HepG2 (cell line): Measurements from ENCODE around the gene NCOA1. TPM values are rescaled to one million over a fixed set of nuclear protein-coding genes. Genes with fewer than 3 reads are reported as not detected.

ENCODE experiments used
- ATAC-seq: fragments of 200-7000 bp; cut with Tn5 transposase; 3 replicates; pipeline ENCODE4 v1.9.1; 2020; ENCODE audit warnings: mild to moderate bottlenecking, moderate library complexity
- BruUV-seq: library from RNA; stranded (reverse); fragments of 400-500 nt; replicated peaks from 2 replicates; lab custom pipeline; 2021; lab: Mats Ljungman, UMichigan
- CTCF ChIA-PET: fragments of 300-600 bp; formaldehyde crosslinking; extraction: SDS; loops from one replicate; lab custom pipeline; 2021; ENCODE audit warnings: low total read pairs, inconsistent platforms, low intra/inter-chr PET ratio; lab: Yijun Ruan, JAX
- POLR2A ChIA-PET: fragments of 350-600 bp; sonication (Branson Sonifier 250); formaldehyde crosslinking; loops from one replicate; lab custom pipeline; 2020; ENCODE audit warnings: antibody characterized with exemption, inconsistent platforms; lab: Yijun Ruan, JAX
- DNase-seq: peaks from one replicate; pipeline ENCODE4 v3.0.0-alpha.2; 2015; ENCODE audit warnings: low spot score
- FAIRE-seq: peaks from 3 replicates; lab custom pipeline; 2011; peaks lifted over from hg19 to GRCh38; lab: Jason Lieb, UNC
- H2AFZ ChIP-seq: one replicate; pipeline ENCODE4 v1.6.1; 2011; ENCODE audit warnings: low read length, inconsistent platforms
- H3K27ac ChIP-seq: fragments of 300-600 bp; 3 replicates; pipeline ENCODE4 v1.8.0; 2011; ENCODE audit warnings: mixed run types, mild to moderate bottlenecking, mixed read lengths, low read length, inconsistent platforms; ENCODE audit not compliant: insufficient read depth; ENCODE audit errors: extremely low read length
- H3K27me3 ChIP-seq, 2 experiments: fragments of 200-600 bp in 1 of 2; 2 replicates in 1 of 2; 3 replicates in 1 of 2; pipeline versions ENCODE4 v1.6.0 to v1.8.0; 2011; ENCODE audit warnings: low read length in 2 of 2, mild to moderate bottlenecking in 2 of 2, moderate library complexity in 2 of 2, inconsistent platforms in 1 of 2; ENCODE audit not compliant: insufficient read depth in 2 of 2, control insufficient read depth in 1 of 2
- H3K36me3 ChIP-seq, 2 experiments: fragments of 200-600 bp in 1 of 2; replicated peaks in 1 of 2; 2 replicates in 1 of 2; 3 replicates in 1 of 2; pipeline versions ENCODE4 v1.5.1 to v1.8.0; 2011; ENCODE audit warnings: low read length in 2 of 2, inconsistent platforms in 1 of 2; ENCODE audit not compliant: insufficient read depth in 2 of 2, control insufficient read depth in 1 of 2
- H3K4me1 ChIP-seq: 2 replicates; pipeline ENCODE4 v1.5.1; 2012; ENCODE audit warnings: low read length, inconsistent platforms; ENCODE audit not compliant: insufficient read depth
- H3K4me2 ChIP-seq: 2 replicates; pipeline ENCODE4 v1.6.0; 2011; ENCODE audit warnings: low read depth, low read length, inconsistent platforms
- H3K4me3 ChIP-seq, 3 experiments: fragments of 200-600 bp in 1 of 3; sonication (generic), shearing (Covaris generic) in 1 of 3; replicated peaks in 1 of 3; 2 replicates each; pipeline ENCODE4 v1.5.1; 2011 to 2016; ENCODE audit warnings: low read length in 3 of 3, inconsistent platforms in 2 of 3, low read depth in 2 of 3, mild to moderate bottlenecking in 2 of 3, control low read depth in 1 of 3, mixed read lengths in 1 of 3; ENCODE audit not compliant: insufficient read depth in 1 of 3
- H3K79me2 ChIP-seq: one replicate; pipeline ENCODE4 v1.6.1; 2011; ENCODE audit warnings: low read length, inconsistent platforms; ENCODE audit not compliant: insufficient read depth
- H3K9ac ChIP-seq: 2 replicates; pipeline ENCODE4 v1.6.0; 2011; ENCODE audit warnings: mild to moderate bottlenecking, low read depth, low read length, inconsistent platforms; ENCODE audit not compliant: insufficient read depth
- H3K9me3 ChIP-seq: 2 replicates; pipeline ENCODE4 v1.5.1; 2012; ENCODE audit warnings: mild to moderate bottlenecking, low read length
- H4K20me1 ChIP-seq: 2 replicates; pipeline ENCODE4 v1.6.0; 2011; ENCODE audit warnings: inconsistent platforms, mild to moderate bottlenecking, low read length, moderate library complexity; ENCODE audit not compliant: insufficient read depth
- ATAD3A ChIP-seq: sonication (generic); formaldehyde crosslinking; IDR thresholded peaks from 2 replicates; pipeline ENCODE4 v1.4.0; 2020; ENCODE audit warnings: missing genetic modification reagents
- BORCS8-MEF2B ChIP-seq: sonication (generic); formaldehyde crosslinking; IDR thresholded peaks from 2 replicates; pipeline ENCODE4 v1.8.0; 2022; ENCODE audit warnings: mild to moderate bottlenecking, missing genetic modification reagents
- CAMTA2 ChIP-seq: sonication (generic); formaldehyde crosslinking; IDR thresholded peaks from 2 replicates; pipeline ENCODE4 v1.4.0; 2020; ENCODE audit warnings: mild to moderate bottlenecking, missing genetic modification reagents, borderline replicate concordance
- ELF1 ChIP-seq: sonication (generic); formaldehyde crosslinking; IDR thresholded peaks from 2 replicates; pipeline ENCODE4 v1.4.0; 2020; ENCODE audit warnings: missing genetic modification reagents
- HMG20A ChIP-seq: IDR thresholded peaks from 2 replicates; pipeline ENCODE4 v1.6.1; 2016; ENCODE audit warnings: borderline replicate concordance
- IKZF1 ChIP-seq: fragments of 450-650 bp; IDR thresholded peaks from 2 replicates; pipeline ENCODE4 v1.7.1; 2016
- IRF2 ChIP-seq: IDR thresholded peaks from 2 replicates; pipeline ENCODE4 v1.6.1; 2018; ENCODE audit warnings: missing genetic modification reagents, missing compliant biosample characterization
- KDM4B ChIP-seq: sonication (generic); formaldehyde crosslinking; IDR thresholded peaks from 2 replicates; pipeline ENCODE4 v1.4.0; 2020; ENCODE audit warnings: missing genetic modification reagents
- PAF1 ChIP-seq: IDR thresholded peaks from 2 replicates; pipeline ENCODE4 v1.6.1; 2016; ENCODE audit warnings: missing genetic modification reagents, missing compliant biosample characterization
- RELA ChIP-seq: sonication (generic); formaldehyde crosslinking; IDR thresholded peaks from 2 replicates; pipeline ENCODE4 v1.4.0; 2020; ENCODE audit warnings: missing genetic modification reagents
- TCF7 ChIP-seq: sonication (generic); IDR thresholded peaks from 2 replicates; pipeline ENCODE4 v1.6.1; 2016; ENCODE audit warnings: antibody characterized with exemption, low read depth
- ZNF569 ChIP-seq: sonication (generic); formaldehyde crosslinking; IDR thresholded peaks from 2 replicates; pipeline ENCODE4 v1.5.0; 2020; ENCODE audit warnings: mild to moderate bottlenecking, missing genetic modification reagents, moderate library complexity, borderline replicate concordance
- ZNF616 ChIP-seq: sonication (generic); formaldehyde crosslinking; IDR thresholded peaks from 2 replicates; pipeline ENCODE4 v1.5.0; 2020; ENCODE audit warnings: low read depth, mild to moderate bottlenecking, missing genetic modification reagents
- ZNF619 ChIP-seq: sonication (generic); formaldehyde crosslinking; IDR thresholded peaks from 2 replicates; pipeline ENCODE4 v1.4.0; 2020; ENCODE audit warnings: mild to moderate bottlenecking, missing genetic modification reagents
- ZNF672 ChIP-seq: sonication (generic); formaldehyde crosslinking; IDR thresholded peaks from 2 replicates; pipeline ENCODE4 v1.8.1; 2022; ENCODE audit warnings: missing genetic modification reagents
- ZSCAN21 ChIP-seq: sonication (generic); formaldehyde crosslinking; IDR thresholded peaks from 2 replicates; pipeline ENCODE4 v1.8.0; 2022; ENCODE audit warnings: mild to moderate bottlenecking, missing genetic modification reagents, moderate library complexity, borderline replicate concordance
- WGBS: methylation state at CpG from one replicate; pipeline ENCODE4 v1.1.6; 2017; ENCODE audit warnings: low lambda C conversion rate; 5-methylcytosine and 5-hydroxymethylcytosine counted together
- in situ Hi-C: cut with HindIII; loops from 2 replicates; pipeline ENCODE4 v1.10.0; 2017; ENCODE audit warnings: low pct_unique_long_range_greater_than_20kb; ENCODE audit not compliant: extremely low pct_ligation_motif_present
- intact Hi-C: fragments of 100-400 bp; cut with micrococcal nuclease; formaldehyde crosslinking; loops from one replicate; pipeline ENCODE4 v1.10.0; 2022; ENCODE audit not compliant: unreplicated experiment
- polyA plus RNA-seq, 8 experiments: library from polyadenylated mRNA; depleted of rRNA in 3 of 8; stranded (reverse) in 7 of 8; unstranded in 1 of 8; fragments of >200 nt; fragmentation: Illumina TruSeq in 4 of 8; extraction: Trizol in 4 of 8; gene quantifications; 2 replicates each; pipeline versions ENCODE4 v1.2.1 to v1.2.3, GENCODE V29; 2011 to 2016; ENCODE audit warnings: low read depth in 4 of 8, missing spikeins in 1 of 8, mixed read lengths in 1 of 8; ENCODE audit not compliant: insufficient read depth in 1 of 8
- total RNA-seq, 5 experiments: library from RNA; depleted of rRNA; stranded (reverse); fragments of >200 nt; fragmentation: Illumina TruSeq; extraction: Trizol; gene quantifications; 2 replicates each; pipeline ENCODE4 v1.2.3, GENCODE V29; 2016; ENCODE audit warnings: low read depth in 1 of 5
- TF ChIP-seq, protein P1 (sequence below): sonication (generic); formaldehyde crosslinking; conservative IDR thresholded peaks from 2 replicates; pipeline ENCODE4 v1.4.0; 2020; ENCODE audit warnings: missing genetic modification reagents
- TF ChIP-seq, protein P2 (sequence below): sonication (generic); formaldehyde crosslinking; IDR thresholded peaks from 2 replicates; pipeline ENCODE4 v1.5.0; 2020; ENCODE audit warnings: missing genetic modification reagents
- TF ChIP-seq, protein P3 (sequence below): IDR thresholded peaks from 2 replicates; pipeline ENCODE4 v1.6.1; 2016; ENCODE audit warnings: missing biosample characterization, missing genetic modification reagents, low read depth

Gene NCOA1
- total and polyA plus RNA-seq, 2 of the 13 experiments (the other 11 are each of a cell fraction or from before 2014, with no cell fraction given): 10.0 to 10.4 TPM

DNA sequence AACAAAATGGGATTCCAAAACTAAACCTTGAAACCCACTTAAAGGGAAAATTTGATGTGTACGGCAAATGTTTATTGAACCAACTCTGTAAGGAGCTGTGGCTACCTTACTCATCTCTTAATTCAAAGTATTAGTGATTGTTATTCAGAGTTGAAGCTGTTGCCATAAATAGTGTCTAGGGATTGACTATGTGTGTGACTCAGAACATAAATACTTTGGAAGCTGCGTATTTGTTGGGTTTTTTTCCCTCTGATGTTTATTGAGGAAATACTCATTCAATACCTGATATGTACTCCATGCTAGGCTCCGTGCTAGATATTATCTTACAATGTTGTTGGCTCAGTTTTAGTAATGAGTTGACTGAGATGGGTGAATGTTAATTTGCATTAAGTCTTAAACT is 211.7 kb downstream of the NCOA1 start (continued):
- TF ChIP-seq BORCS8-MEF2B (no peak), ZNF619 (CRISPR knock-in tag) (no peak)

DNA sequence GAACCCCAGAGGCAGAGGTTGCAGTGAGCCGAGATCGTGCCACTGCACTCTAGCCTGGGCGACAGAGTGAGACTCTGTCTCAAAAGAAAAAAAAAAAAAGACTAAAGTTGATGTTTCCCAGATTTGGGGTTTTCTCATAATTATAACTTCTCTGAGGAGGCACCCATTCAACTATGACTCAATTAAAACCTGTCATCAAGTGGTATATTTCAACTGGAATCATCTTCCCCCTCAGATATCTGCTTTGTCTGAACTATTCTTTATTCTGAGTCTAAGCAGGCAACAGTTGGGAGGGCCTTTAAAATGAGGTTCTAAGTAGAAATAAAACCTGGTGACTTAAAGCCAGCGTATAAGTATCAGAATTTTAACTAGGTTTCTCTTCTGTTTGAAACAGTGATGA is 213.6 kb downstream of the NCOA1 start:
- no TSS peak for BruUV-seq
- no peaks in the 10 kb centered on the region for H3K9me3 ChIP-seq
- H4K20me1 ChIP-seq: no peaks in the 10 kb centered on the region
- H3K4me2 ChIP-seq: no peak overlapping the region
- ChIA-PET POLR2A (no interaction called here), CTCF (no interaction called here)
- H3K4me1 ChIP-seq: no peaks in the 10 kb centered on the region
- 98% methylated on average over 4 of the region's 4 CpGs for WGBS
- no peak overlapping the region for H2AFZ ChIP-seq
- in situ Hi-C loops: no loop called here
- no peaks in the 10 kb centered on the region for H3K79me2 ChIP-seq
- TF ChIP-seq KDM4B (CRISPR knock-in tag) (no peak), PAF1 (CRISPR knock-in tag) (no peak), HMG20A (CRISPR knock-in tag) (no peak), ELF1 (CRISPR knock-in tag) (no peak), ZSCAN21 (no peak), ATAD3A (no peak), IKZF1 (no peak), CAMTA2 (CRISPR knock-in tag) (no peak), RELA (no peak), ZNF616 (no peak), TCF7 (no peak), ZNF569 (CRISPR knock-in tag) (no peak), ZNF672 (CRISPR knock-in tag) (no peak), IRF2 (no peak)
- TF ChIP-seq, protein P1, sequence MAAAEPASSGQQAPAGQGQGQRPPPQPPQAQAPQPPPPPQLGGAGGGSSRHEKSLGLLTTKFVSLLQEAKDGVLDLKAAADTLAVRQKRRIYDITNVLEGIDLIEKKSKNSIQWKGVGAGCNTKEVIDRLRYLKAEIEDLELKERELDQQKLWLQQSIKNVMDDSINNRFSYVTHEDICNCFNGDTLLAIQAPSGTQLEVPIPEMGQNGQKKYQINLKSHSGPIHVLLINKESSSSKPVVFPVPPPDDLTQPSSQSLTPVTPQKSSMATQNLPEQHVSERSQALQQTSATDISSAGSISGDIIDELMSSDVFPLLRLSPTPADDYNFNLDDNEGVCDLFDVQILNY: no peak
- TF ChIP-seq, protein P2, sequence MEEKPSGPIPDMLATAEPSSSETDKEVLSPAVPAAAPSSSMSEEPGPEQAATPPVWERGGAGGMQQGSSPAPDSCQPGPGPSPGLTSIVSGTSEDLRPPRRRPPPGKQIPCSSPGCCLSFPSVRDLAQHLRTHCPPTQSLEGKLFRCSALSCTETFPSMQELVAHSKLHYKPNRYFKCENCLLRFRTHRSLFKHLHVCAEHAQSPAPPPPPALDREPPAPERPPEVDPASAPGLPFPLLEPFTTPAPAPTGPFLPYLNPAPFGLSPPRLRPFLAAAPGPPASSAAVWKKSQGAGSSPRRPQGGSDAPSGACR (CRISPR knock-in tag): no peak
- TF ChIP-seq, protein P3, sequence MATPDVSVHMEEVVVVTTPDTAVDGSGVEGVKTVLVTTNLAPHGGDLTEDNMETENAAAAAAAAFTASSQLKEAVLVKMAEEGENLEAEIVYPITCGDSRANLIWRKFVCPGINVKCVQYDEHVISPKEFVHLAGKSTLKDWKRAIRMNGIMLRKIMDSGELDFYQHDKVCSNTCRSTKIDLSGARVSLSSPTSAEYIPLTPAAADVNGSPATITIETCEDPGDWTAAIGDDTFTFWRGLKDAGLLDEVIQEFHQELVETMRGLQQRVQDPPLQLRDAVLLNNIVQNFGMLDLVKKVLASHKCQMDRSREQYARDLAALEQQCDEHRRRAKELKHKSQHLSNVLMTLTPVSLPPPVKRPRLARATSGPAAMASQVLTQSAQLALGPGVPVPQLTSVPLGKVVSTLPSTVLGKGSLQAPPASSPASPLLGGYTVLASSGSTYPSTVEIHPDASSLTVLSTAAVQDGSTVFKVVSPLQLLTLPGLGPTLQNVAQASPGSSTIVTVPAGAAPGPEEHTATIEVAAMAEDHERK (CRISPR knock-in tag): no peak
- no peak overlapping the region for H3K9ac ChIP-seq
- H3K27me3 ChIP-seq: no peaks in the 10 kb centered on the region
- no peak for DNase-seq
- no peak for FAIRE-seq
- no peak overlapping the region for H3K27ac ChIP-seq
- intact Hi-C loops: no loop called here
- ATAC-seq: no peak
- H3K36me3 ChIP-seq: peaks cover 1 to 6% of the 10 kb centered on the region in 2 experiments; a peak in 1 of 5 replicates
- H3K4me3 ChIP-seq: no peak overlapping the region
